ENCODE measurements around the gene BCAR1. TPM values are rescaled to one million over a fixed set of nuclear protein-coding genes. Genes with fewer than 3 reads are reported as not detected.

Gene BCAR1
- total and polyA plus RNA-seq, 2 of the 13 experiments (the other 11 are each of a cell fraction or from before 2014, with no cell fraction given), result 48.1 to 51.7 TPM

DNA sequence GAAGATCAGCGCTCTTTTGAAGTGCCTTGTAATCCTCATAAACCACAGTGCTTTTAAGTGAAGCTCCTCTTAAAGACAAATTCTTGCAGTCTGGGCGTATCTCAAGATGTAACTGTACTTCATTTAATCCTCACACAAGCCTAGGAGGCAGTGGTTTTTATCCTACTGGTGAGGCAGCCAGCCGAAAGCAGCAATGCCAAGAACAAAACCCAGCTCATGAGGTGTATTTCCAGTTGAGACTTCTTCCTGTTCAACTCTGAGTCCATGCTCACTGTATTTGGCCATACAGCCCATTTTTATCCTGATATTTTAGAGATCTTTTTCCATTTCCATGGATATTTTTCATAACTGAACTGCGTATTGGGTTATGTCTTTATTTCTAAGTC lies 58.2 kb downstream of the BCAR1 start:
- FAIRE-seq (no peak), ATAC-seq (no peak), DNase-seq (ENCODE audit: low spot score) (no peak)
- no TSS peak for BruUV-seq (replicated peaks)
- CTCF ChIA-PET (ENCODE audit: low intra/inter-chr PET ratio, low total read pairs), result no interaction called here
- WGBS (ENCODE audit: low lambda C conversion rate), result 64% methylated on average over 4 of the region's 4 CpGs
- Histone ChIP-seq H3K4me3 (replicated peaks in 1 of 3; ENCODE audit: insufficient read depth in 1 of 3, low read depth in 2 of 3, low read length in 3 of 3) (no peak overlapping the region), H3K27me3 (ENCODE audit: control insufficient read depth in 1 of 2, insufficient read depth in 2 of 2, low read length in 2 of 2) (peaks cover 9 to 68% of the 10 kb centered on the region in 2 experiments), H3K4me1 (ENCODE audit: insufficient read depth, low read length) (peaks cover 17% of the 10 kb centered on the region), H3K36me3 (replicated peaks in 1 of 2; ENCODE audit: control insufficient read depth in 1 of 2, insufficient read depth in 2 of 2, low read length in 2 of 2) (no peaks in the 10 kb centered on the region), H2AFZ (ENCODE audit: low read length) (no peak overlapping the region), H3K79me2 (ENCODE audit: insufficient read depth, low read length) (no peaks in the 10 kb centered on the region), H3K9ac (ENCODE audit: insufficient read depth, low read depth, low read length) (no peak overlapping the region), H3K27ac (ENCODE audit: extremely low read length, insufficient read depth, low read length) (no peak overlapping the region), H4K20me1 (ENCODE audit: insufficient read depth, low read length) (no peaks in the 10 kb centered on the region), H3K4me2 (ENCODE audit: low read depth, low read length) (no peak overlapping the region), H3K9me3 (ENCODE audit: low read length) (no peaks in the 10 kb centered on the region)
- TF ChIP-seq MYC (CRISPR knock-in tag; IDR thresholded peaks at IDR 0.05; ENCODE audit: borderline replicate concordance), result no peak
- TF ChIP-seq, protein P1, sequence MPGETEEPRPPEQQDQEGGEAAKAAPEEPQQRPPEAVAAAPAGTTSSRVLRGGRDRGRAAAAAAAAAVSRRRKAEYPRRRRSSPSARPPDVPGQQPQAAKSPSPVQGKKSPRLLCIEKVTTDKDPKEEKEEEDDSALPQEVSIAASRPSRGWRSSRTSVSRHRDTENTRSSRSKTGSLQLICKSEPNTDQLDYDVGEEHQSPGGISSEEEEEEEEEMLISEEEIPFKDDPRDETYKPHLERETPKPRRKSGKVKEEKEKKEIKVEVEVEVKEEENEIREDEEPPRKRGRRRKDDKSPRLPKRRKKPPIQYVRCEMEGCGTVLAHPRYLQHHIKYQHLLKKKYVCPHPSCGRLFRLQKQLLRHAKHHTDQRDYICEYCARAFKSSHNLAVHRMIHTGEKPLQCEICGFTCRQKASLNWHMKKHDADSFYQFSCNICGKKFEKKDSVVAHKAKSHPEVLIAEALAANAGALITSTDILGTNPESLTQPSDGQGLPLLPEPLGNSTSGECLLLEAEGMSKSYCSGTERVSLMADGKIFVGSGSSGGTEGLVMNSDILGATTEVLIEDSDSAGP (CRISPR knock-in tag; IDR thresholded peaks at IDR 0.05; ENCODE audit: borderline replicate concordance), result no peak
- no peak for TF ChIP-seq ARNT (IDR thresholded peaks at IDR 0.05)
- no peak for TF ChIP-seq ZNF569 (CRISPR knock-in tag; IDR thresholded peaks at IDR 0.05; ENCODE audit: borderline replicate concordance)
- no peak for TF ChIP-seq CHCHD3 (CRISPR knock-in tag; IDR thresholded peaks at IDR 0.05)
- TF ChIP-seq ZMAT3 (CRISPR knock-in tag; conservative IDR thresholded peaks at IDR 0.05), result no peak
- POLR2A ChIA-PET, result no interaction called here
- in situ Hi-C loops (cut with HindIII; ENCODE audit: extremely low pct_ligation_motif_present, low pct_unique_long_range_greater_than_20kb), result loop anchor here (25.0 kb wide), 1 partner anchor 569 kb away; no protein-coding TSS in a partner anchor
- intact Hi-C loops (cut with micrococcal nuclease; ENCODE audit: unreplicated experiment), result no loop called here

DNA sequence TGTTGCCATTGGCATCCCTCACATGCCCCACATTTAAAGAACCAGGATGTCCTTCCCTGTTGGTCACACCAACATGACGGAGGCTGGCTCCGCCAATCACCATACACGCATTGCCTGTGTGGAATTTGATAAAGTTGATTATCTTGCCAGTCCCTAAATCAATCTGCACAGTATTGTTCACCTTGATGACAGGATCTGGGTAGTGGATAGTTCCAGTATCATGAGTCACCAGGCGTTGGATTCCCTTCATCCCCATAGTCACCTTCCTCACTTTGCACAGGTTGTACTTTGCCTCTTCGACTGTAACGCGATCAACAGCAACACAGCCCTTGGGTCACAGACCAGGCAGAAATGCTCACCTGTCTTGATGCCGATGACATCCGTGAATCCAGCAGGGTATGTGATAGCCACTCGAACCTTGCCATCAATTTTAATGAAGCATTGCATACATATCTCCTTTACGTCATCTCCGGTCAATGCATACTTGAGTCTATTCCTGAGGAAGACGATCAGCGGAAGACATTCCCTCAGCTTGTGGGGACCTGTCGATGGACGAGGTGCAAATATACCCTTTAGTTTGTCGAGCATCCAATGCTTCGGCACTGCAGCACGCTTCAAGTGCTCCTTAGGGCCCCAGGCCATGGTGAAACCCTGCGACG lies 58.7 kb downstream of the BCAR1 start:
- peak; percentile 25 for DNase-seq (ENCODE audit: low spot score)
- intact Hi-C loops (cut with micrococcal nuclease; ENCODE audit: unreplicated experiment), result no loop called here
- BruUV-seq (replicated peaks), result no TSS peak

More for the DNA sequence above, 58.7 kb downstream of the BCAR1 start:
- ChIA-PET CTCF (ENCODE audit: low intra/inter-chr PET ratio, low total read pairs) (no interaction called here), POLR2A (no interaction called here)
- no peaks in the 10 kb centered on the region for H3K9me3 ChIP-seq (ENCODE audit: low read length)
- FAIRE-seq, result no peak
- no peaks in the 10 kb centered on the region for H3K36me3 ChIP-seq (replicated peaks in 1 of 2; ENCODE audit: control insufficient read depth in 1 of 2, insufficient read depth in 2 of 2, low read length in 2 of 2)
- H3K4me1 ChIP-seq (ENCODE audit: insufficient read depth, low read length), result peaks cover 11% of the 10 kb centered on the region
- H3K4me2 ChIP-seq (ENCODE audit: low read depth, low read length), result no peak overlapping the region
- no peak overlapping the region for H3K4me3 ChIP-seq (replicated peaks in 1 of 3; ENCODE audit: insufficient read depth in 1 of 3, low read depth in 2 of 3, low read length in 3 of 3)
- H3K79me2 ChIP-seq (ENCODE audit: insufficient read depth, low read length), result no peaks in the 10 kb centered on the region
- H2AFZ ChIP-seq (ENCODE audit: low read length), result no peak overlapping the region
- H4K20me1 ChIP-seq (ENCODE audit: insufficient read depth, low read length), result no peaks in the 10 kb centered on the region
- H3K27me3 ChIP-seq (ENCODE audit: control insufficient read depth in 1 of 2, insufficient read depth in 2 of 2, low read length in 2 of 2), result peaks cover 6 to 63% of the 10 kb centered on the region in 2 experiments
- WGBS (ENCODE audit: low lambda C conversion rate), result 59% methylated on average over 21 of the region's 21 CpGs
- H3K27ac ChIP-seq (ENCODE audit: extremely low read length, insufficient read depth, low read length), result no peak overlapping the region
- no peak for TF ChIP-seq ATF7-NPFF (CRISPR knock-in tag; IDR thresholded peaks at IDR 0.05; ENCODE audit: low read depth)
- TF ChIP-seq FOSL2 (CRISPR knock-in tag; IDR thresholded peaks at IDR 0.05), result peak; percentile 44
- peak; percentile 47; the same call in 1 of the 2 replicates for TF ChIP-seq CREB1 (IDR thresholded peaks at IDR 0.05)
- no peak for TF ChIP-seq CREB1 (CRISPR knock-in tag; IDR thresholded peaks at IDR 0.05)
- 0 out of 2 replicates have a peak, but pooled peaks have one; percentile 12 for TF ChIP-seq ZNF607 (CRISPR knock-in tag; IDR thresholded peaks at IDR 0.05; ENCODE audit: borderline replicate concordance)
- ATAC-seq, result peak; percentile 24; the same call in 1 of the 3 replicates
- no peak overlapping the region for H3K9ac ChIP-seq (ENCODE audit: insufficient read depth, low read depth, low read length)
- in situ Hi-C loops (cut with HindIII; ENCODE audit: extremely low pct_ligation_motif_present, low pct_unique_long_range_greater_than_20kb), result loop anchor here (25.0 kb wide), 1 partner anchor 570 kb away; no protein-coding TSS in a partner anchor

All from HepG2 (cell line).